CD14-positive monocyte (primary cell): ENCODE data around the gene PDE4D. TPM values are rescaled to one million over a fixed set of nuclear protein-coding genes. Genes with fewer than 3 reads are reported as not detected.

Source experiments
- DNase-seq, 3 donors: peaks; one replicate each; pipeline ENCODE4 v3.0.0-alpha.2; 2011 to 2022
- H2AFZ ChIP-seq: 2 replicates; pipeline ENCODE4 v1.6.0; 2012; ENCODE audit warnings: mild to moderate bottlenecking, low read depth, low read length, inconsistent platforms; ENCODE audit not compliant: insufficient read depth, poor library complexity, severe bottlenecking
- H3K27ac ChIP-seq, 2 donors: 1 replicate in 1 of 2; 2 replicates in 1 of 2; pipeline ENCODE4 v1.5.1; 2012 to 2013; ENCODE audit warnings: low read length in 2 of 2, control low read depth in 1 of 2, inconsistent platforms in 1 of 2, low read depth in 1 of 2, mild to moderate bottlenecking in 1 of 2
- H3K27me3 ChIP-seq, 2 donors: one replicate each; pipeline versions ENCODE4 v1.6.0 to v1.6.1; 2011 to 2013; ENCODE audit warnings: low read length in 2 of 2; ENCODE audit not compliant: control insufficient read depth in 2 of 2, insufficient read depth in 2 of 2
- H3K36me3 ChIP-seq, 2 donors: replicated peaks in 1 of 2; 1 replicate in 1 of 2; 2 replicates in 1 of 2; pipeline versions ENCODE4 v1.5.1 to v1.6.1; 2012 to 2013; ENCODE audit warnings: low read length in 2 of 2, control low read depth in 1 of 2, inconsistent platforms in 1 of 2, mild to moderate bottlenecking in 1 of 2; ENCODE audit not compliant: insufficient read depth in 2 of 2, control insufficient read depth in 1 of 2
- H3K4me1 ChIP-seq, 2 donors: 1 replicate in 1 of 2; 2 replicates in 1 of 2; pipeline versions ENCODE4 v1.5.1 to v1.6.1; 2012 to 2013; ENCODE audit warnings: low read length in 2 of 2, control low read depth in 1 of 2, inconsistent platforms in 1 of 2, mild to moderate bottlenecking in 1 of 2, moderate library complexity in 1 of 2; ENCODE audit not compliant: insufficient read depth in 2 of 2, control insufficient read depth in 1 of 2
- H3K4me2 ChIP-seq: replicated peaks from 2 replicates; pipeline ENCODE3; 2012; ENCODE audit warnings: low read length, moderate library complexity, mild to moderate bottlenecking; ENCODE audit not compliant: poor library complexity, severe bottlenecking; ENCODE audit errors: extremely low read depth
- H3K4me3 ChIP-seq, 3 experiments: fragments of 200-600 bp in 1 of 3; sonication (generic) in 1 of 3; replicated peaks in 1 of 3; 1 replicate in 2 of 3; 2 replicates in 1 of 3; pipeline ENCODE4 v1.5.1; 2011 to 2013; ENCODE audit warnings: low read length in 3 of 3, mild to moderate bottlenecking in 3 of 3, control low read depth in 2 of 3, low read depth in 2 of 3, inconsistent platforms in 1 of 3, moderate library complexity in 1 of 3
- H3K79me2 ChIP-seq: 2 replicates; pipeline ENCODE4 v1.6.0; 2012; ENCODE audit warnings: mild to moderate bottlenecking, control low read depth, inconsistent platforms, low read length, moderate library complexity; ENCODE audit not compliant: insufficient read depth
- H3K9ac ChIP-seq: 2 replicates; pipeline ENCODE4 v1.6.0; 2017; ENCODE audit warnings: low read length, mild to moderate bottlenecking; ENCODE audit not compliant: insufficient read depth, poor library complexity, severe bottlenecking
- H3K9me3 ChIP-seq, 2 donors: replicated peaks in 1 of 2; 1 replicate in 1 of 2; 2 replicates in 1 of 2; pipeline versions ENCODE4 v1.5.1 to v1.6.1; 2012 to 2013; ENCODE audit warnings: low read length in 2 of 2, control low read depth in 1 of 2; ENCODE audit not compliant: control insufficient read depth in 1 of 2, insufficient read depth in 1 of 2
- H4K20me1 ChIP-seq: 2 replicates; pipeline ENCODE4 v1.6.0; 2012; ENCODE audit warnings: mild to moderate bottlenecking, low read length, control low read depth, moderate library complexity; ENCODE audit not compliant: insufficient read depth
- H3K27ac Mint-ChIP-seq, 7 donors: one replicate each; pipeline ENCODE4 v1.8.0; 2020; ENCODE audit warnings: mild to moderate bottlenecking in 7 of 7, mixed read lengths in 7 of 7, moderate library complexity in 6 of 7, inconsistent platforms in 2 of 7
- H3K27me3 Mint-ChIP-seq, 3 donors: one replicate each; pipeline ENCODE4 v1.8.0; 2021 to 2022; ENCODE audit warnings: low read depth in 3 of 3, mild to moderate bottlenecking in 3 of 3, mixed read lengths in 3 of 3, moderate library complexity in 3 of 3, inconsistent platforms in 1 of 3
- H3K36me3 Mint-ChIP-seq, 2 donors: one replicate each; pipeline ENCODE4 v1.8.0; 2020; ENCODE audit warnings: mixed read lengths in 2 of 2, inconsistent platforms in 1 of 2, mild to moderate bottlenecking in 1 of 2
- H3K4me1 Mint-ChIP-seq: one replicate; pipeline ENCODE4 v1.8.0; 2020; ENCODE audit warnings: mild to moderate bottlenecking, mixed read lengths
- H3K4me3 Mint-ChIP-seq, 2 donors: one replicate each; pipeline ENCODE4 v1.8.0; 2020; ENCODE audit warnings: mild to moderate bottlenecking in 2 of 2, mixed read lengths in 2 of 2, moderate library complexity in 1 of 2
- H3K9me3 Mint-ChIP-seq, 7 donors: one replicate each; pipeline ENCODE4 v1.8.0; 2020 to 2022; ENCODE audit warnings: mixed read lengths in 7 of 7, mild to moderate bottlenecking in 6 of 7, moderate library complexity in 6 of 7, inconsistent platforms in 2 of 7
- WGBS: methylation state at CpG from one replicate; pipeline ENCODE4 v1.1.5; 2013; ENCODE audit warnings: missing lambda C conversion rate; ENCODE audit not compliant: insufficient coverage; 5-methylcytosine and 5-hydroxymethylcytosine counted together
- intact Hi-C, 2 donors: fragments of 100-400 bp; cut with micrococcal nuclease; formaldehyde crosslinking; loops; one replicate each; pipeline versions ENCODE4 v1.15.0 to v1.15.1; 2023
- polyA plus RNA-seq, 3 donors: library from polyadenylated mRNA; depleted of rRNA in 1 of 3; unstranded in 2 of 3; stranded (reverse) in 1 of 3; fragments of 300-500 nt in 2 of 3; fragments of >200 nt in 1 of 3; fragmentation: Illumina TruSeq in 2 of 3; gene quantifications; 1 replicate in 2 of 3; 2 replicates in 1 of 3; pipeline ENCODE4 v1.2.3, GENCODE V29; 2012 to 2021
- TF ChIP-seq, protein P1 (sequence below): fragments of 200-600 bp; IDR thresholded peaks from one replicate; pipeline ENCODE4 v1.8.0; 2022; ENCODE audit warnings: antibody characterized with exemption, mild to moderate bottlenecking

The PDE4D gene
- polyA plus RNA-seq, 3 donors = 1.9 to 3.4 (median 2.8) TPM

- TF ChIP-seq, protein P1, sequence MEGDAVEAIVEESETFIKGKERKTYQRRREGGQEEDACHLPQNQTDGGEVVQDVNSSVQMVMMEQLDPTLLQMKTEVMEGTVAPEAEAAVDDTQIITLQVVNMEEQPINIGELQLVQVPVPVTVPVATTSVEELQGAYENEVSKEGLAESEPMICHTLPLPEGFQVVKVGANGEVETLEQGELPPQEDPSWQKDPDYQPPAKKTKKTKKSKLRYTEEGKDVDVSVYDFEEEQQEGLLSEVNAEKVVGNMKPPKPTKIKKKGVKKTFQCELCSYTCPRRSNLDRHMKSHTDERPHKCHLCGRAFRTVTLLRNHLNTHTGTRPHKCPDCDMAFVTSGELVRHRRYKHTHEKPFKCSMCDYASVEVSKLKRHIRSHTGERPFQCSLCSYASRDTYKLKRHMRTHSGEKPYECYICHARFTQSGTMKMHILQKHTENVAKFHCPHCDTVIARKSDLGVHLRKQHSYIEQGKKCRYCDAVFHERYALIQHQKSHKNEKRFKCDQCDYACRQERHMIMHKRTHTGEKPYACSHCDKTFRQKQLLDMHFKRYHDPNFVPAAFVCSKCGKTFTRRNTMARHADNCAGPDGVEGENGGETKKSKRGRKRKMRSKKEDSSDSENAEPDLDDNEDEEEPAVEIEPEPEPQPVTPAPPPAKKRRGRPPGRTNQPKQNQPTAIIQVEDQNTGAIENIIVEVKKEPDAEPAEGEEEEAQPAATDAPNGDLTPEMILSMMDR = no peak
- no peaks in the 10 kb centered on the region for H3K9me3 Mint-ChIP-seq
- no peaks in the 10 kb centered on the region for H3K4me1 Mint-ChIP-seq
- Histone ChIP-seq H3K27me3 (no peaks in the 10 kb centered on the region), H3K36me3 (no peaks in the 10 kb centered on the region), H3K27ac (no peak overlapping the region), H4K20me1 (no peaks in the 10 kb centered on the region), H3K79me2 (no peaks in the 10 kb centered on the region), H3K4me3 (no peak overlapping the region), H3K4me2 (no peak overlapping the region), H2AFZ (no peak overlapping the region), H3K9me3 (no peaks in the 10 kb centered on the region), H3K9ac (no peak overlapping the region), H3K4me1 (no peaks in the 10 kb centered on the region)
- no peaks in the 10 kb centered on the region for H3K36me3 Mint-ChIP-seq
- intact Hi-C loops = no loop called here
- DNase-seq = no peak
- H3K27ac Mint-ChIP-seq = no peak overlapping the region
- H3K27me3 Mint-ChIP-seq = no peaks in the 10 kb centered on the region
- 100% methylated on average over 1 of the region's 2 CpGs for WGBS
- peak overlapping the region in 1 of 2 donors; percentile 38 for H3K4me3 Mint-ChIP-seq
These were observed 349.6 kb downstream of the PDE4D start for GRCh38 chr5:59543821-59544442.

DNA sequence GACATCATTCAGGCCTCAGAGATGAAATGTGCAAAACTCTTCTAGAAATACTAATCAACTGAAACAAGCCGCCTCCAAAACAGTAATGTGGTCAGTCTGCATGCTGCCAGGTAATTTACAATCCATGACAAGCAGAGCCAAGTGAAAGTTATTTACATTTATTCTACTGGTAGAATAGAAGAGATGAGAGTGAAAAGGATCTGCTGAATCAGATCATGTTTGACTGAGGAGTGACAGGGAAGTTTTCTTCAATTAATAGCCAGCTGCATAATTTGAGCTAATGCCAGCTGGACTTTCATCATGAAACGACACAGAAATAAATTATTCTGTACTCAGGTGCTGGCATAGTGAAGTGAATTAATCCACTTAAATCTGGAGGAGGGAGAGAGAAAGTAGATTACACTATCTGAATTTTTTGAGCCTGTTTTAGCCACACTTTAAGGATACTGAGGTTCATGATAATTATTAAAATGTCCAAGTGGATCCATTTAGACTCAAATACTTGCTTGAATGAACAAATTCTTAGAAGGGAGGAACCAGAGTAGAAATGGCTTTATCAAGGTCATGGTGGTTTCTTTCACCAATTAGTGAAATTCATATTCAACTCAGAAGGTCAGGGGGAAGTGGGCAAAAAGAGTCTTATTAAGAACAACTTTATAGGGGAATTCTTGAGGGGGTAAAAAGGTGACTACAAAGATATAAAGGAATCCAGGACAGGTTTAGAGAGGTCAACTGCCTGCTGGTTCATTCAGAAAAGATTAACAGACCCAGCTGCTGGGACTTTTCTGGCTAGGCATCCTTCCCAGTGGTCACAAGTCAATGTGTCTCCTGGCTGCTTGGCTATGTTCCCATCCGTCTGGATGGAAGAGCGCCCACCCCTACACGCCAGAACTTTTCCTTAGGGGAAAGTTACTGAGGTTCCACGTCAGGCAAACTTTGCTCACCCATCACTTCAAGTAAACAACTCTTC, 350.4 kb downstream of the PDE4D start:
- no CpG with 5 or more reads among the region's 6 CpGs for WGBS

More for the DNA sequence above, 350.4 kb downstream of the PDE4D start:
- Mint-ChIP-seq H3K4me1 (peaks cover 5% of the 10 kb centered on the region), H3K9me3 (peaks cover 0 to 2% (median 0%) of the 10 kb centered on the region in 7 donors), H3K27me3 (no peaks in the 10 kb centered on the region), H3K4me3 (peak overlapping the region in 1 of 2 donors; percentile 38), H3K36me3 (no peaks in the 10 kb centered on the region), H3K27ac (no peak overlapping the region)
- no peak overlapping the region for H3K9ac ChIP-seq
- no peak overlapping the region for H3K4me3 ChIP-seq
- no peaks in the 10 kb centered on the region for H3K4me1 ChIP-seq
- H3K4me2 ChIP-seq = no peak overlapping the region
- no peaks in the 10 kb centered on the region for H3K27me3 ChIP-seq
- H3K27ac ChIP-seq = no peak overlapping the region
- H2AFZ ChIP-seq = no peak overlapping the region
- no peak for DNase-seq
- no peaks in the 10 kb centered on the region for H3K36me3 ChIP-seq
- H3K79me2 ChIP-seq = no peaks in the 10 kb centered on the region
- H3K9me3 ChIP-seq = no peaks in the 10 kb centered on the region
- no peaks in the 10 kb centered on the region for H4K20me1 ChIP-seq
- intact Hi-C loops = no loop called here
- TF ChIP-seq, protein P1 = no peak
